Measurements from ENCODE around the gene MRPL34. TPM values are rescaled to one million over a fixed set of nuclear protein-coding genes. Genes with fewer than 3 reads are reported as not detected.
A peak's percentile ranks its signal among the peaks of the same experiment; 100 is the strongest.

Gene MRPL34
- total RNA-seq, 1 donor from 2014 or later: 92.0 TPM

DNA sequence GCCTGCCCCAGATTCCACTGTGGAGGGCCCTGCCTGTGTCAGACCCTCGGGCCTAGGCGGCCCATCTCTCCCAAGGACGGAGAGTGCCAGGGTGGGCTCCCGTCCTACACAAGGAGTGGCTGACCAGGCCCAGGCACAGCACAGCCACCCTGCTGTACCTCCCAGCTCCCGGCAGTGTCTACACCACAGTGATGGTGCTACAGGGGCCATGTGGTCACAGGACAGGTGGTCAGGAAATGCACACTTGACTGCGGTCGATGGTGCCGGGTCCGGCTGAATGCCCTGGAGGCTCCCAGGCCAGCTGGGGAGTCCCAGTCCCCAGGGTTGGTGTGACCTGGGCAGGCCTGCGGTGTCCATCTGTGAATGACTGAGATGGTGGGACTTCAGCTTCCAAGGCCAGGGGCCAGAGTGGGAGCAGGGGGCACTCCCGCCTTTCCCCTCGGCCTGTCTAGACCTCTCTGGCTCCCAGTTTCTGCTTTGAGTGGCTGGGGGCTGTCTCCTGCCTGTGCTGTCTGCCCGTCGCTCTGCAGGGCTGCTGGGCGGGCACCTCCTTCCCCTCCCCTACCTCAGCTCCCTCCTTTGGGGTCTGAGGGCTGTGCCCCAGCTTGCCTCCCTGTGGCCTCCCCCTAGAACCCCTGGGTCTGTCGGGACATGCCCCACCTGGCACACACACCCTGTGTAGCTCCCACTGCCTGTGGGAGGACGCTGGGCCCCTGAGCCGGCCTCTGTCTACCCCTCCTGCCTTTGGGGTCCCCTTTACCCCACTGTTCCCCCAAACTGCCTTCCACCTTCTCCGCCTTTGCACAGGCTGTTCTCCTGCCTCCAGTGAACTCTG, 16.2 kb downstream of the MRPL34 start:
- Mint-ChIP-seq H3K27me3 (ENCODE audit: low read depth) (no peaks in the 10 kb centered on the region), H3K27ac (no peak overlapping the region), H3K4me1 (ENCODE audit: low read depth) (no peaks in the 10 kb centered on the region), H3K9me3 (no peaks in the 10 kb centered on the region), H3K36me3 (ENCODE audit: low read depth) (peaks cover 26% of the 10 kb centered on the region), H3K4me3 (ENCODE audit: low read depth) (no peak overlapping the region)
- DNase-seq (ENCODE audit: low spot score): no peak
- intact Hi-C loops (cut with micrococcal nuclease): no loop called here

DNA sequence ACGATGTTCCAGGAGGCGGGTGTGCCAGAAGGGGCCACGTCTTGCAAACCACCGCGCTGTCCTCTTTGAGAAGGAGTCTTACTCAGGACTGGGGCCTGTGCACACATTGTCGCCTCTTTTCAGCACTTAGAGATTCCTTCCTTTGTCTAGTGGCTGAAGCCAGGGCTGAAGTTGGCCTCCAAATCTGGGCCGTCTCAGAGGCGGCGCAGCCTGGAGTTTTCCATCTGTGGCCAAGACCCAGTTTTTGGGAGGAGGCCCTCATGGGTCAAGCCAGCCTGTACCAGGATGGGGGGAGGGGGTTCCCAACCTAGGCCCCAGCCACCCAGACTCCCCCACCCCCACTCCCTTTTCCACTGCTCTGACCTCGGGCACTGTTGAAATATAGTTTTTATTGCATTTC, 17.2 kb downstream of the MRPL34 start:
- H3K27ac Mint-ChIP-seq: no peak overlapping the region
- H3K27me3 Mint-ChIP-seq (ENCODE audit: low read depth): no peaks in the 10 kb centered on the region
- peaks cover 22% of the 10 kb centered on the region for H3K36me3 Mint-ChIP-seq (ENCODE audit: low read depth)
- DNase-seq (ENCODE audit: low spot score): no peak
- no peak overlapping the region for H3K4me3 Mint-ChIP-seq (ENCODE audit: low read depth)
- intact Hi-C loops (cut with micrococcal nuclease): no loop called here
- H3K9me3 Mint-ChIP-seq: no peaks in the 10 kb centered on the region
- no peaks in the 10 kb centered on the region for H3K4me1 Mint-ChIP-seq (ENCODE audit: low read depth)

DNA sequence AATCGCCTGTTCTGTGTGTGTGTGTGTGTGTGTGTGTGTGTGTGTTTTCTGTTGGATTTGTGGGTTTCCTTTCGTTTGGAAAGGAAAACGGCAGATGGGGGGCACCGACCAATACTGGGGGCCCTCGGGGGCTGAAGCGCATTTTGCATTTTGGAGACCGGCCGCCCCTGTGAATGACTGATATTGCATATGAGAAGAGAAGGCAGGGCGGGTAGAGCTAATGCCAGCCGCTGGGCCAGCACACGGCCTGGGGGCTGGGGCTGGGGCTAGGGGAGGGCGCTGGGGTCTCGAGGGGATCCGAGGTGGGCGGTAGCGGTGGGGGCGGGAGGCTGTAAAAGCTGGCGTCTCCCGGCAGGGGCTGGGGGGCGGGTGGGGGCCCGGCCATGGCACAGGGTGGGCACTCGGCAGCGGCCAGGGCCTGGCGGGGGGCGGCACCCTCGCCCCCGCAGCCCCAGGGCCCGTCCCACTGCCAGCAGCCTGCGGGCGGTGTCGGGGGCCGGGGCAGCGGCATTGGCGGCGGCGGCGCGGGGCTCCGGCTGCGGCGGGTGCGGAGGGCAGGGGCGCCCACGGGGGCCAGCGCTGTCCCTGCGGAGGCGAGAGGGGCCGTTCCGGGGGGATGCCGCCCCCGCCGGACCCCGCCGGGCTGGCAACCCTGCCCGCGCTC, 17.8 kb downstream of the MRPL34 start:
- intact Hi-C loops (cut with micrococcal nuclease): no loop called here
- Mint-ChIP-seq H3K9me3 (no peaks in the 10 kb centered on the region), H3K36me3 (ENCODE audit: low read depth) (peaks cover 20% of the 10 kb centered on the region), H3K27me3 (ENCODE audit: low read depth) (no peaks in the 10 kb centered on the region), H3K4me3 (ENCODE audit: low read depth) (no peak overlapping the region), H3K27ac (no peak overlapping the region), H3K4me1 (ENCODE audit: low read depth) (no peaks in the 10 kb centered on the region)
- DNase-seq (ENCODE audit: low spot score): no peak

- H3K27ac Mint-ChIP-seq: no peak overlapping the region
- H3K9me3 Mint-ChIP-seq: no peaks in the 10 kb centered on the region
- no peak overlapping the region for H3K4me3 Mint-ChIP-seq (ENCODE audit: low read depth)
- H3K27me3 Mint-ChIP-seq (ENCODE audit: low read depth): no peaks in the 10 kb centered on the region
- H3K4me1 Mint-ChIP-seq (ENCODE audit: low read depth): no peaks in the 10 kb centered on the region
- peaks cover 20% of the 10 kb centered on the region for H3K36me3 Mint-ChIP-seq (ENCODE audit: low read depth)
- no peak for DNase-seq (ENCODE audit: low spot score)
- intact Hi-C loops (cut with micrococcal nuclease): no loop called here
These were observed 18.3 kb downstream of the MRPL34 start for GRCh38 chr19:17323964-17324332.

- peaks cover 20% of the 10 kb centered on the region for H3K36me3 Mint-ChIP-seq (ENCODE audit: low read depth)
- intact Hi-C loops (cut with micrococcal nuclease): no loop called here
- no peaks in the 10 kb centered on the region for H3K4me1 Mint-ChIP-seq (ENCODE audit: low read depth)
- H3K9me3 Mint-ChIP-seq: no peaks in the 10 kb centered on the region
- no peaks in the 10 kb centered on the region for H3K27me3 Mint-ChIP-seq (ENCODE audit: low read depth)
- no peak overlapping the region for H3K27ac Mint-ChIP-seq
- no peak for DNase-seq (ENCODE audit: low spot score)
- H3K4me3 Mint-ChIP-seq (ENCODE audit: low read depth): no peak overlapping the region
These were observed 18.9 kb downstream of the MRPL34 start for GRCh38 chr19:17324357-17325114.

- H3K4me1 Mint-ChIP-seq (ENCODE audit: low read depth): no peaks in the 10 kb centered on the region
- H3K9me3 Mint-ChIP-seq: no peaks in the 10 kb centered on the region
- H3K4me3 Mint-ChIP-seq (ENCODE audit: low read depth): no peak overlapping the region
- peaks cover 5% of the 10 kb centered on the region for H3K27me3 Mint-ChIP-seq (ENCODE audit: low read depth)
- peaks cover 15% of the 10 kb centered on the region for H3K36me3 Mint-ChIP-seq (ENCODE audit: low read depth)
- H3K27ac Mint-ChIP-seq: no peak overlapping the region
- no peak for DNase-seq (ENCODE audit: low spot score)
- intact Hi-C loops (cut with micrococcal nuclease): no loop called here
These were observed 19.5 kb downstream of the MRPL34 start for GRCh38 chr19:17325133-17325532.

GRCh38 chr19:17325881-17326594, 20.4 kb downstream of the MRPL34 start:
- Mint-ChIP-seq H3K9me3 (no peaks in the 10 kb centered on the region), H3K4me3 (ENCODE audit: low read depth) (no peak overlapping the region), H3K36me3 (ENCODE audit: low read depth) (peaks cover 15% of the 10 kb centered on the region), H3K27me3 (ENCODE audit: low read depth) (peaks cover 9% of the 10 kb centered on the region), H3K4me1 (ENCODE audit: low read depth) (no peaks in the 10 kb centered on the region), H3K27ac (no peak overlapping the region)
- intact Hi-C loops (cut with micrococcal nuclease): no loop called here
- no peak for DNase-seq (ENCODE audit: low spot score)

GRCh38 chr19:17326595-17326966, 20.9 kb downstream of the MRPL34 start:
- Mint-ChIP-seq H3K27me3 (ENCODE audit: low read depth) (peaks cover 9% of the 10 kb centered on the region), H3K36me3 (ENCODE audit: low read depth) (peaks cover 14% of the 10 kb centered on the region), H3K27ac (no peak overlapping the region), H3K9me3 (no peaks in the 10 kb centered on the region), H3K4me3 (ENCODE audit: low read depth) (no peak overlapping the region), H3K4me1 (ENCODE audit: low read depth) (no peaks in the 10 kb centered on the region)
- no peak for DNase-seq (ENCODE audit: low spot score)
- intact Hi-C loops (cut with micrococcal nuclease): no loop called here

- Mint-ChIP-seq H3K4me1 (ENCODE audit: low read depth) (no peaks in the 10 kb centered on the region), H3K9me3 (no peaks in the 10 kb centered on the region), H3K27ac (no peak overlapping the region), H3K4me3 (ENCODE audit: low read depth) (no peak overlapping the region), H3K27me3 (ENCODE audit: low read depth) (peaks cover 9% of the 10 kb centered on the region), H3K36me3 (ENCODE audit: low read depth) (peaks cover 12% of the 10 kb centered on the region)
- intact Hi-C loops (cut with micrococcal nuclease): no loop called here
- no peak for DNase-seq (ENCODE audit: low spot score)
These were observed 21.5 kb downstream of the MRPL34 start for GRCh38 chr19:17327068-17327653.

DNA sequence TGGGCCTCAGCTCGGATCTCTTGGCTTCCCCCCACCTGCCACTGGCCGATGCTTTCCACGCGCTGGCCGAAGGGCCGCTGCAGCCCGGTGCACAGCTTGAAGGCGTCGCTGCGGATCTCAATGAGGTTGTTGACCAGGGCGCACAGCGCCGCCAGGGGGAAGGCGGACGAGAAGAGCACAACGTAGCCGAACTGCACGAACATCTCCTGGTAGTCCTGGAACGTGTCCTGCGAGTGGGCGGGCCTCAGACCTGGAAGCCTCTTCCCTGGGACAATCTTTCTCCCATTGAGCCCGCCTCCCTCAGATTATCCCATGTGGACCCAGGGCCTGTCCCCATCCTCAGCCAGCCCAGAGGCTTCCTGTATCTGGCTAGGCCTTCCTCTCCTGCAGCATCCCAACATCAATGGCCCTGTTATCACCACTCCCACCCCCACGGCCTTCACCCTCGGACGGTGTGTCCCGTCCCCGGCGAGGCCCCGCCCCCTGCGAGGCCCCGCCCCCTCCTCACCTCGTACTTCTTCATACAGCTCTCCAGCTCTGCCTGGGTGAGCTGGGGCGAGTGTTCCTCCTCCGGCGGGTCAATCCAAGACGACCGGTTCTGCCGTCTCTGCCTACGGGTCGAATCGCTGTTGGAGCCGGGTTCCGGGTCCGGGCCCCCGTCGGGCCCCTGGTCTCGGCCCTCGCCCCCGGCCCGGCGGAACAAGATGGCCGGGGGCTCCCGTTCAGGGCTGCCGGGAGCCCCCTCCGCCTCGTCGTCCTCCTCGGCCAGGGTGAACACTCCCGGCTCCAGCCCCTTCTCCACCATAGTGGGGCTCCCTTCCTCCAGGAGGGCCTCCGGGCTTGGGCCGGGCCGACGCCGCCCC, 22.2 kb downstream of the MRPL34 start:
- Mint-ChIP-seq H3K27me3 (ENCODE audit: low read depth) (peaks cover 9% of the 10 kb centered on the region), H3K36me3 (ENCODE audit: low read depth) (peaks cover 12% of the 10 kb centered on the region), H3K27ac (no peak overlapping the region), H3K9me3 (no peaks in the 10 kb centered on the region), H3K4me3 (ENCODE audit: low read depth) (peak overlapping the region; percentile 59), H3K4me1 (ENCODE audit: low read depth) (peaks cover 4% of the 10 kb centered on the region)
- no peak for DNase-seq (ENCODE audit: low spot score)
- intact Hi-C loops (cut with micrococcal nuclease): loop anchor here (1.0 kb wide), 1 partner anchor 19 kb away; the partner anchor contains the start of gene DDA1

DNA sequence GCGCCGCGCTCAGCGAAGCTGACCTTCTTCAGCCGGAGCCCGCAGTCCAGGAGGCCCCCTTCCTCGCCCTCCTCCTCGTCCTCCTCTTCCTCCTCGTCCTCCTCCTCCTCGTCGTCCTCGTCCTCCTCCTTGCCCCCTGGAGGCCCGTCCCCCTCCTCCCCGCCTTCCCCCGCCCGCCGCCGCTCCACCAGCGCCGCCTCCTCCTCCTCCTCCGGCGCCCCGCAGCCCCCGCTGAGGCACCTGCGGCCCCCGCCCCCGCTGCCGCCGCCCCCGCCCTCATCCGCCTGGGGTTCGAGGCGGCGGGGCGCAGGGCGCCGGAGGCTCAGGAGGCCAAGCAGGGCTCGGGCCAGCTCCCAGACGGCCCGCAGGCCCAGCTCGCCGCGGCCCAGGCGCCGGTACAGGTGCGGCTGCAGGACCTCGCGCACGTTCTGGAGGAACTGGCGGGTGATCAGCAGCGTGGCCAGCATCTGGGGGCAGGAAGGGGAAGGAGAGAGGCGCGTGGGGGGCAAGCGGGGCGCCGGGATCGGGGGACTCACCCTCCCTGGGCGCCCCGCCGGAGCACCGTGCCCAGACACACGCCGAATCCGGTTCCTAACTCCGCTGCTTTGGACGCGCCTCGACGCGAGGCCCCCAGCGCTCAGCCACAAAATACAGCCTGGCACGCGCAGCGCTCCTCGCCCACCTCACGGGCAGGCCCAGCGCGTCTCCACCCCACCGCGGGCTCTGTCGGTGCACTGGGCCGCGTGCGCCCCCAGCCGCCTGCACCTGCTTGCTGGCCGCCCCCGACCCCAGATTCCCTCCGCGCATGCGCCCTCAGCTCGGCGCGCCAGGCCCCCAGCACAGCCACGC, 23.1 kb downstream of the MRPL34 start:
- no peak overlapping the region for H3K27ac Mint-ChIP-seq
- H3K4me1 Mint-ChIP-seq (ENCODE audit: low read depth): peaks cover 6% of the 10 kb centered on the region
- H3K27me3 Mint-ChIP-seq (ENCODE audit: low read depth): peaks cover 9% of the 10 kb centered on the region
- intact Hi-C loops (cut with micrococcal nuclease): loop anchor here (1.0 kb wide), 1 partner anchor 19 kb away; the partner anchor contains the start of gene DDA1
- DNase-seq (ENCODE audit: low spot score): no peak
- H3K4me3 Mint-ChIP-seq (ENCODE audit: low read depth): peak overlapping the region; percentile 49
- peaks cover 13% of the 10 kb centered on the region for H3K36me3 Mint-ChIP-seq (ENCODE audit: low read depth)
- no peaks in the 10 kb centered on the region for H3K9me3 Mint-ChIP-seq
